ENCODE measurements around the gene PVALB.

The PVALB gene

GRCh38 chr22:36846271-36846670 is 29.4 kb upstream of the PVALB start:
- no peak for DNase-seq

- no peak for DNase-seq
Observed at GRCh38 chr22:36840106-36840505, 23.3 kb upstream of the PVALB start.

GRCh38 chr22:36839356-36840073 is 22.7 kb upstream of the PVALB start:
- DNase-seq = no peak

GRCh38 chr22:36838119-36839030 is 21.5 kb upstream of the PVALB start:
- peak; percentile 49 for DNase-seq

GRCh38 chr22:36835903-36836302 is 19.1 kb upstream of the PVALB start:
- DNase-seq = no peak

GRCh38 chr22:36833073-36833472 is 16.2 kb upstream of the PVALB start:
- no peak for DNase-seq

- no peak for DNase-seq
Observed at GRCh38 chr22:36831717-36832116, 14.9 kb upstream of the PVALB start.

- no peak for DNase-seq
Observed at GRCh38 chr22:36831206-36831605, 14.4 kb upstream of the PVALB start.

GRCh38 chr22:36830601-36831000 is 13.8 kb upstream of the PVALB start:
- DNase-seq = no peak

- DNase-seq = no peak
Observed at GRCh38 chr22:36829370-36830002, 12.7 kb upstream of the PVALB start.

GRCh38 chr22:36828815-36829214 is 12.0 kb upstream of the PVALB start:
- DNase-seq = no peak

- no peak for DNase-seq
Observed at GRCh38 chr22:36826262-36826661, 9.4 kb upstream of the PVALB start.

GRCh38 chr22:36824655-36825054 is 7.8 kb upstream of the PVALB start:
- DNase-seq = no peak

- no peak for DNase-seq
Observed at GRCh38 chr22:36823186-36823839, 6.5 kb upstream of the PVALB start.

- DNase-seq = no peak
Observed at GRCh38 chr22:36822581-36822980, 5.7 kb upstream of the PVALB start.

GRCh38 chr22:36819112-36819511 is 2.3 kb upstream of the PVALB start:
- DNase-seq = no peak

GRCh38 chr22:36818010-36818642 is 1.3 kb upstream of the PVALB start:
- no peak for DNase-seq

- DNase-seq = no peak
Observed at GRCh38 chr22:36817525-36817848, 652 bp upstream of the PVALB start.

GRCh38 chr22:36816339-36816635 is 548 bp downstream of the PVALB start:
- DNase-seq = no peak

- no peak for DNase-seq
Observed at GRCh38 chr22:36815558-36816338, 1.1 kb downstream of the PVALB start.

- DNase-seq = no peak
Observed at GRCh38 chr22:36814801-36815200, 2.0 kb downstream of the PVALB start.

- DNase-seq = peak; percentile 43
Observed at GRCh38 chr22:36811094-36811800, 5.6 kb downstream of the PVALB start.
